IPS-18a (cell line): ENCODE results near the gene OBSL1.

Experiments used
- H3K27ac ChIP-seq: one replicate; pipeline ENCODE4 v1.5.1; 2013; ENCODE audit warnings: low read length
- H3K27me3 ChIP-seq: one replicate; pipeline ENCODE4 v1.6.1; 2013; ENCODE audit warnings: mild to moderate bottlenecking, low read length; ENCODE audit not compliant: control insufficient read depth, insufficient read depth
- H3K36me3 ChIP-seq: one replicate; pipeline ENCODE4 v1.6.1; 2013; ENCODE audit warnings: low read depth, low read length; ENCODE audit not compliant: control insufficient read depth
- H3K4me1 ChIP-seq: one replicate; pipeline ENCODE4 v1.6.1; 2013; ENCODE audit warnings: low read depth, low read length; ENCODE audit not compliant: control insufficient read depth
- H3K4me3 ChIP-seq: one replicate; pipeline ENCODE4 v1.5.1; 2013; ENCODE audit warnings: low read length
- H3K9ac ChIP-seq: one replicate; pipeline ENCODE4 v1.6.1; 2013; ENCODE audit warnings: mild to moderate bottlenecking, low read length, moderate library complexity
- H3K9me3 ChIP-seq: one replicate; pipeline ENCODE4 v1.6.1; 2013; ENCODE audit warnings: low read depth, low read length; ENCODE audit not compliant: control insufficient read depth

OBSL1 gene

GRCh38 chr2:219570924-219571310 lies 422 bp downstream of the OBSL1 start:
- Histone ChIP-seq H3K27ac (no peak overlapping the region), H3K4me1 (peaks cover 21% of the 10 kb centered on the region), H3K27me3 (peaks cover 14% of the 10 kb centered on the region), H3K4me3 (peak overlapping the region; percentile 55), H3K9ac (no peak overlapping the region), H3K9me3 (no peaks in the 10 kb centered on the region), H3K36me3 (peaks cover 6% of the 10 kb centered on the region)

DNA sequence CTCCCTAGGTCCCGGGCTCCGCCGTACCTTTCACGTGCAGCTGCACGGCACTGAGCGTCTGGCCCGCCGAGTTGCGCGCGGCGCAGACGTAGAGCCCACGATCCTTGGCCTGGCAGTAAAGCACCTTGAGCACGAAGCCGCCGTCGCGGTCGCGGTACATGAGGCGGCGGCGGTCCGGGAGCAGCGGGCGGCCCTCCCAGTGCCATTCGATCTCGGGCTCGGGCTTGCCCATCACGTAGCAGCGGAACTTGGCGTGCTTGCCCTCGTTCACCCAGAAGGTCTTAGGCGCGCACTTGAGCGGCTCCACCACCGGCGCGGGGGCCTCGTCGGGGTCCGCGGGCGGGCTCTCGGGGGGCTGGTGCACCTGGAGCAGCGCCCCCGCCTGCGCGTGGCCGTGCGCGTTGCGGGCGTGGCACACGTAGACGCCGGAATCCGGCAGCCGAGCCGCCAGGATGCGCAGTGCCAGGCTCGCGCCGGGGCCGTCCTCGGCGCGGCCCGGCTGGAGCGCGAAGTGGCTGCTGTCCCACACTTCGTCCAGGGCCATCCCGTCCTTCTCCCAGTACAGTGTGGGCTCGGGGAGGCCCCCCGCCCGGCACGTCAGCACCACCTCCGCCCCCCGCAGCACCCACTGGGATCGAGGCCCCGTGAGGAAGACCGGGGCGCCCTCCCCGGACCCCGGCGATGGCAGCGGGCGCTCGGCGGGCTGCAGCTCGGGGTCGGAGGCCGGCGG lies 980 bp downstream of the OBSL1 start:
- Histone ChIP-seq H3K27me3 (peaks cover 14% of the 10 kb centered on the region), H3K9ac (peak overlapping the region; percentile 19), H3K9me3 (no peaks in the 10 kb centered on the region), H3K27ac (no peak overlapping the region), H3K36me3 (peaks cover 6% of the 10 kb centered on the region), H3K4me1 (peaks cover 27% of the 10 kb centered on the region), H3K4me3 (peak overlapping the region; percentile 55)

DNA sequence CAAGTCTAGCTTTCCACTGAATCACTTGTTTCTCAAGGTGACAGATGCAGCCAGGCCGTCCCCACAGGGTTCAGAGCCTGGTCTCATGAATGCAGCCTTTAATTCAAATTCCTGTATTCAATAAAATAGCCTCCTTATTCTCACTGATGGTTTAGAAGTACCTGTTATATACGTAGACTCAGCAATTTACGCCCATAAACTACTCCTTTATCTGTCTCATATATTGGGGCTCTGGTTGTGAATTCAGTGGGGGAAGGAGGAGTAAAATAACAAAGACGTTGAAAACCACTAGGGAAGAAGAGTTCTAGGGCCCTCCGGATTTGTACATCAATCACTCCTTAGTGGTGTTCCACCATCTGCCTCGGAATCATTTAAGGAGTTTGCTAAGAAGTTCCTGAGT lies 1.7 kb downstream of the OBSL1 start:
- Histone ChIP-seq H3K36me3 (peaks cover 6% of the 10 kb centered on the region), H3K4me1 (peaks cover 32% of the 10 kb centered on the region), H3K27ac (no peak overlapping the region), H3K4me3 (peak overlapping the region; percentile 55), H3K27me3 (peaks cover 14% of the 10 kb centered on the region), H3K9me3 (no peaks in the 10 kb centered on the region), H3K9ac (no peak overlapping the region)

DNA sequence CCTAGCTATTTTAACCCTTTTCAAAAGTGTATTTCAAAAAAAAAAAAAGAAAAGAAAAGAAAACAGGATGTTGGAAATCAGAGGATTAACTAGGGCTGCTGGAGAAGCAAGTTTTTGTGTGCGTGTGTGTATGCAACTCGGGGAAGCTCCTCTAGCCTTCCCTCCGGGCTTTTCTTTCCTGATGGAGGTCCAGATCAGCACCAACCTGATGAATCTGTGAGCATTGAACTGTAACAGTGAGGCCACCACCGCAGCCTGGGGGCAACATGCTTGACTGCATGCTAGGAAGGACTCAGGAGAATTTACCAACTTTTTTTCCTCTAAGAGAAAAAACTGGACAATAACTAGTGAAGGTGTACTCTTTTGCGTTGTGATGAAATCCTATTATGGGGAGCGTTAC lies 2.3 kb downstream of the OBSL1 start:
- Histone ChIP-seq H3K27me3 (peaks cover 14% of the 10 kb centered on the region), H3K9me3 (no peaks in the 10 kb centered on the region), H3K27ac (no peak overlapping the region), H3K4me3 (no peak overlapping the region), H3K4me1 (peaks cover 36% of the 10 kb centered on the region), H3K9ac (no peak overlapping the region), H3K36me3 (peaks cover 6% of the 10 kb centered on the region)

DNA sequence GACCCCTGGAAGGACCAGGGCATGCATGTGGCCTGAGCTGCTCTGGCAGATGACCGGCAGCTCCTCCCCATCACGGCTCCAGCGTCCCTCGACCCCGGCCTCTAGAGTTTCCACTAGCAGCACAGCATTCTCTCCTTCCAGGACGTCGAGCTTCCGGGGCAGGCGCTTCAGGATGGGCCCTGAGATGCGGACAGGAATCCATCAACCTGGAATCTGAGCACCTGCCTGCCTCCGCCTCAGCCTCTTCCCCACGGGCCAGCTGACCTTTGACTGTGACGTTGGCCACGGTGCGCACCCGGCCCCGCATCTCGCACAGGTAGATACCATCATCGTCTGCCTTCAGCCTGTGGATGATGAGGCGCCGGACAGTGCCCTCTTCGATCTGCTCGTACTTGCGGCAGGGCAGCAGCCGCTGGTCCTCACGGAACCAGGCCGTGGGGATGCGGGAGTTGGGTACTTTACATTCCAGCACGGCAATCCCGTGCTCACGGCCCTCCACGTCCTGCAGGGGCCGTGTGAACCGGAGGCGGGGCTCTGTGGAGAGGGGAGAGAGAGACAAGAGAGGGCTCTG lies 3.5 kb downstream of the OBSL1 start:
- Histone ChIP-seq H3K9ac (no peak overlapping the region), H3K9me3 (no peaks in the 10 kb centered on the region), H3K27me3 (peaks cover 14% of the 10 kb centered on the region), H3K27ac (no peak overlapping the region), H3K4me1 (peaks cover 41% of the 10 kb centered on the region), H3K4me3 (no peak overlapping the region), H3K36me3 (peaks cover 6% of the 10 kb centered on the region)

DNA sequence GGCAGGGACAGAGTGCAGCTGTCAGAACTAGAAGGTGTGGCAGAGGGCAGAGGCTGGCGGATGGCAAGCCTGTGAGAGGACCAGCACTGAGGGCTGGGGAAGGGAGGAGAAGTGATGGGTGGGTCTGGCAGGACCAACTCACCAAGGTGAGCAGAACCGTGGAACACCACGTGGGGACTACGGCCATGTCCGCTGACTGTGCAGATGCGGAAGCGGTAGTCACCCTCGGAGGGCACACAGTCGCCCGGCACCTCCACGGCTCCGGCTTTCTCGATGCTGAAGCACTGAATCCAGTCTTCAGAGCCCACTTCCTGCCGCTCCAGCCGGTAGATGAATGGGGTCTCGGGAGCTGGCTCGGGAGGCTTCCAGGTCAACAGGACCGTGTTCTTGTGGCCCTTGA lies 4.2 kb downstream of the OBSL1 start:
- H3K27ac ChIP-seq, result no peak overlapping the region
- H3K4me1 ChIP-seq, result peaks cover 40% of the 10 kb centered on the region
- H3K36me3 ChIP-seq, result peaks cover 6% of the 10 kb centered on the region

DNA sequence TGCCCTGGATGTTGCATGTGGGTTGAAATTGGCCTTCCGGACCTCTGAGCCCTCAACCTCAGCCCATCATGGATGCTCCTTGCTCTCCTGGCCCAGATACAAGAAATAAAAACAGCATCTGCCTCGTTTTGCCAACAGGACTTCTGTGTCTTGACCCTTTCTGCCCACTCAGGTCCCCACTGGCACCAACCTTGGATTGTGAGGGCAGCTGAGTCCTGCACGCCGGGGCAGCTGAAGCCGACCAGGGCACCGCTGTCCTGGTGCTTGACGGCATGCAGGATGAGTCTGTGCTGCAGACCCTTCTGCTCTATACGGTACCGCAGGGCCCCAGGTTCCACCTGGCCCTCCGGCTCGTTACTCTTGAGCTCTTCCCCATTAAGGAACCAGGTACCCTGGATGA lies 4.7 kb downstream of the OBSL1 start:
- H3K27me3 ChIP-seq, result peaks cover 14% of the 10 kb centered on the region
- peaks cover 40% of the 10 kb centered on the region for H3K4me1 ChIP-seq
- H3K4me3 ChIP-seq, result no peak overlapping the region

More for the DNA sequence above, 4.2 kb downstream of the OBSL1 start:
- Histone ChIP-seq H3K9me3 (no peaks in the 10 kb centered on the region), H3K9ac (no peak overlapping the region), H3K27me3 (peaks cover 14% of the 10 kb centered on the region), H3K4me3 (no peak overlapping the region)

GRCh38 chr2:219565130-219566080 lies 5.9 kb downstream of the OBSL1 start:
- H3K9ac ChIP-seq, result peak overlapping the region; percentile 28
- H3K4me3 ChIP-seq, result peak overlapping the region; percentile 30
- peak overlapping the region; percentile 70 for H3K27ac ChIP-seq
- H3K27me3 ChIP-seq, result peaks cover 14% of the 10 kb centered on the region
- peaks cover 48% of the 10 kb centered on the region for H3K4me1 ChIP-seq
- H3K9me3 ChIP-seq, result no peaks in the 10 kb centered on the region
- H3K36me3 ChIP-seq, result peaks cover 6% of the 10 kb centered on the region

More for the DNA sequence above, 4.7 kb downstream of the OBSL1 start:
- H3K27ac ChIP-seq, result no peak overlapping the region
- H3K9ac ChIP-seq, result no peak overlapping the region
- H3K36me3 ChIP-seq, result peaks cover 6% of the 10 kb centered on the region
- no peaks in the 10 kb centered on the region for H3K9me3 ChIP-seq

GRCh38 chr2:219563271-219563928 lies 7.9 kb downstream of the OBSL1 start:
- Histone ChIP-seq H3K27me3 (no peaks in the 10 kb centered on the region), H3K9ac (no peak overlapping the region), H3K9me3 (no peaks in the 10 kb centered on the region), H3K4me1 (peaks cover 44% of the 10 kb centered on the region), H3K36me3 (no peaks in the 10 kb centered on the region), H3K4me3 (no peak overlapping the region), H3K27ac (no peak overlapping the region)

DNA sequence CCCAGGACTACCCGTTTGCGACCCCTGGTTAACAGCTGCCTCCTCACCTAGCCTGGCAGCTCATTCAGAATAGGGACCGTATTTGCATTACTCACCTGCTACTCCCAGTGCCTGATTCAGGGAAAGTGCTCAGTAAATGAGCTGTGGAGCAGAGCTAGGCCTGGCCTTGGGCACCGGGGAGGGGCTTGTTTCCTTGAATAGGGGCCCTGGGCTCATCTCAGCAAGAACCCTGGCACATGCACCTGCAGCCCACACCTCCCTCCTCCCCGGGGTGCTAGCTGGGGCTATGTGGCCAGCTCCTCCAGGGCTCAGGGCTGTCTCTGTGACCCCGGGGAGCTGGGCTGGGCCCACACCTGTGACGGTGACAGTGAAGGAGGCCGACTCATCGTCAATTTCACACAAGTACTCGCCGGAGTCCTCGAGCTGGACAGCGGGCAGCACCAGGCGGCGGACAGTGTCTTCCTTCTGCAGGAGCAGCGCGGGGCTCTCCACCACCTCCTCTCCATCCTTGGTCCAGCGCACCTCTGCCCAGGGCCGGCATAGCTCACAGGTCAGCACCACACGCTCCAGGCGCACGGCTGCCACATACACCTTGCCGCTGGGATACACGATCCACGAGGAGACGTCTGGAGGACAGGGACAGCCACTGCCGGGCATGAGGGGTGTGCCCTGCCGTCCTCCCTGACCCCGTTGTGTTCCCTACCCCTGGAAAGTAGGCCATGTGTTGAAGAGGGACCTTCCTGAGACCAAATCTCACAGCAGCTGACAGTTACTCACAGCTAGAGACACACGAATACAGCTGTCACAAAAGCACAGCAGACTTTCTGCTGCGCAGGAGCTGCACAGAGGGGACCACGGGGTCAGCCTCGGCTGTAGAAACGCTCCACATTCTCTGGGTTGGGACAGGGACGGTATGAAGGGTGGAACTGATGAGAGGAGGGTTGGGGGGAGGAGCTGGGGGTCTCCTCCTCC lies 9.0 kb downstream of the OBSL1 start:
- no peak overlapping the region for H3K27ac ChIP-seq
- no peak overlapping the region for H3K4me3 ChIP-seq
- H3K36me3 ChIP-seq, result no peaks in the 10 kb centered on the region
- no peaks in the 10 kb centered on the region for H3K9me3 ChIP-seq
- H3K9ac ChIP-seq, result no peak overlapping the region
- H3K27me3 ChIP-seq, result no peaks in the 10 kb centered on the region
- peaks cover 44% of the 10 kb centered on the region for H3K4me1 ChIP-seq
